Endothelial cell of umbilical vein (primary cell): ENCODE measurements around the gene C2orf76. TPM values are rescaled to one million over a fixed set of nuclear protein-coding genes. Genes with fewer than 3 reads are reported as not detected.

ENCODE experiments used
- BruUV-seq: library from RNA; stranded (reverse); fragments of 400-500 nt; replicated peaks from 2 replicates; lab custom pipeline; 2021; lab: Mats Ljungman, UMichigan
- CTCF ChIA-PET: fragments of 300-600, 350-600 bp; sonication (Branson Sonifier 250); formaldehyde crosslinking; loops from one replicate; lab custom pipeline; 2021; ENCODE audit warnings: antibody characterized with exemption, inconsistent platforms; lab: Charles Lee
- POLR2A ChIA-PET: fragments of 300-600, 350-600 bp; sonication (Branson Sonifier 250); formaldehyde crosslinking; loops from one replicate; lab custom pipeline; 2021; ENCODE audit warnings: antibody characterized with exemption, inconsistent platforms; lab: Charles Lee
- DNase-seq: peaks from one replicate; pipeline ENCODE4 v3.0.0-alpha.2; 2011; ENCODE audit warnings: low read depth, low spot score
- FAIRE-seq: peaks from 2 replicates; lab custom pipeline; 2011; peaks lifted over from hg19 to GRCh38; lab: Jason Lieb, UNC
- H2AFZ ChIP-seq: 2 replicates; pipeline ENCODE4 v1.6.0; 2012; ENCODE audit warnings: low read depth, low read length, control low read depth, inconsistent platforms
- H3K27ac ChIP-seq: 2 replicates; pipeline ENCODE4 v1.5.1; 2011; ENCODE audit warnings: low read depth, mild to moderate bottlenecking, control low read depth, low read length, moderate library complexity; ENCODE audit not compliant: insufficient read depth
- H3K27me3 ChIP-seq, 2 experiments: 2 replicates each; pipeline versions ENCODE4 v1.6.0 to v1.6.1; 2011; ENCODE audit warnings: low read length in 2 of 2, mixed read lengths in 1 of 2; ENCODE audit not compliant: control insufficient read depth in 2 of 2, insufficient read depth in 2 of 2
- H3K36me3 ChIP-seq, 2 experiments: 2 replicates in 1 of 2; 3 replicates in 1 of 2; pipeline ENCODE4 v1.5.1; 2011; ENCODE audit warnings: low read length in 2 of 2, mild to moderate bottlenecking in 1 of 2, moderate library complexity in 1 of 2; ENCODE audit not compliant: control insufficient read depth in 2 of 2, insufficient read depth in 2 of 2; ENCODE audit errors: extremely low read depth in 1 of 2
- H3K4me1 ChIP-seq: 3 replicates; pipeline ENCODE4 v1.5.1; 2011; ENCODE audit warnings: mild to moderate bottlenecking, low read length; ENCODE audit not compliant: control insufficient read depth, insufficient read depth; ENCODE audit errors: extremely low read depth
- H3K4me2 ChIP-seq: 2 replicates; pipeline ENCODE4 v1.6.1; 2011; ENCODE audit warnings: low read length, control low read depth, mixed read lengths; ENCODE audit not compliant: insufficient read depth
- H3K4me3 ChIP-seq, 3 experiments: fragments of 200-600 bp in 1 of 3; sonication (generic), shearing (Covaris generic) in 1 of 3; replicated peaks in 1 of 3; 2 replicates each; pipeline ENCODE4 v1.5.1; 2011 to 2016; ENCODE audit warnings: control low read depth in 3 of 3, low read length in 3 of 3, mild to moderate bottlenecking in 2 of 3, inconsistent platforms in 1 of 3, low read depth in 1 of 3, moderate library complexity in 1 of 3; ENCODE audit not compliant: insufficient read depth in 1 of 3
- H3K79me2 ChIP-seq: 2 replicates; pipeline ENCODE4 v1.6.0; 2012; ENCODE audit warnings: low read length, inconsistent platforms; ENCODE audit not compliant: control insufficient read depth, insufficient read depth
- H3K9ac ChIP-seq: replicated peaks from 2 replicates; pipeline ENCODE3; 2011; ENCODE audit warnings: low read length, control low read depth; ENCODE audit not compliant: insufficient read depth; ENCODE audit errors: extremely low read depth
- H3K9me1 ChIP-seq: replicated peaks from 3 replicates; pipeline ENCODE4 v1.6.0; 2011; ENCODE audit warnings: mild to moderate bottlenecking, low read length; ENCODE audit not compliant: control insufficient read depth, insufficient read depth; ENCODE audit errors: extremely low read depth
- H3K9me3 ChIP-seq: replicated peaks from 2 replicates; pipeline ENCODE4 v1.5.1; 2012; ENCODE audit warnings: low read length, inconsistent platforms; ENCODE audit not compliant: control insufficient read depth, insufficient read depth
- H4K20me1 ChIP-seq: replicated peaks from 2 replicates; pipeline ENCODE3; 2011; ENCODE audit warnings: mild to moderate bottlenecking, low read length; ENCODE audit not compliant: control insufficient read depth, insufficient read depth; ENCODE audit errors: extremely low read depth
- CTCF ChIP-seq, 2 donors: IDR thresholded peaks; 1 replicate in 1 of 2; 2 replicates in 1 of 2; pipeline ENCODE4 v1.5.1; 2011; ENCODE audit warnings: low read length in 2 of 2, mild to moderate bottlenecking in 2 of 2, moderate library complexity in 2 of 2, control low read depth in 1 of 2, inconsistent platforms in 1 of 2, low read depth in 1 of 2; ENCODE audit not compliant: insufficient read depth in 1 of 2; ENCODE audit errors: extremely low read depth in 1 of 2
- EZH2 ChIP-seq: IDR thresholded peaks from 2 replicates; pipeline ENCODE4 v1.6.1; 2012; ENCODE audit warnings: borderline replicate concordance, low read depth, mild to moderate bottlenecking, moderate library complexity, low read length, inconsistent platforms; ENCODE audit not compliant: severe bottlenecking
- FOS ChIP-seq: IDR thresholded peaks from 2 replicates; pipeline ENCODE4 v1.6.1; 2011; ENCODE audit warnings: mild to moderate bottlenecking, low read length, moderate library complexity, borderline replicate concordance; ENCODE audit not compliant: insufficient read depth
- GATA2 ChIP-seq: IDR thresholded peaks from 2 replicates; pipeline ENCODE4 v1.7.0; 2011; ENCODE audit warnings: low read depth, mild to moderate bottlenecking, moderate library complexity, mixed read lengths, low read length; ENCODE audit not compliant: insufficient read length, insufficient read depth
- JUN ChIP-seq: IDR thresholded peaks from 2 replicates; pipeline ENCODE4 v1.6.1; 2011; ENCODE audit warnings: borderline replicate concordance, low read depth; ENCODE audit not compliant: insufficient read length, insufficient read depth
- MAX ChIP-seq: IDR thresholded peaks from 2 replicates; pipeline ENCODE4 v1.6.1; 2011; ENCODE audit not compliant: insufficient read depth, insufficient read length
- MYC ChIP-seq: IDR thresholded peaks from one replicate; pipeline ENCODE4 v1.6.1; 2011; ENCODE audit warnings: mild to moderate bottlenecking, low read depth, low read length
- POLR2A ChIP-seq: IDR thresholded peaks from 2 replicates; pipeline ENCODE4 v1.6.1; 2012; ENCODE audit warnings: low read depth, mild to moderate bottlenecking, control low read depth, low read length
- POLR2AphosphoS5 ChIP-seq: IDR thresholded peaks from 2 replicates; pipeline ENCODE4 v1.6.1; 2012; ENCODE audit warnings: low read depth, mild to moderate bottlenecking, control low read depth, low read length, moderate library complexity; ENCODE audit not compliant: insufficient read depth
- dilution Hi-C: fragments of 300-500 bp; cut with MboI; formaldehyde crosslinking; loops from one replicate; pipeline ENCODE4 v1.15.0; 2019; ENCODE audit warnings: low sequenced_read_pairs; ENCODE audit not compliant: extremely low pct_ligation_motif_present
- intact Hi-C: fragments of 100-400 bp; cut with micrococcal nuclease; formaldehyde crosslinking; loops from one replicate; pipeline ENCODE4 v1.10.0; 2022
- polyA plus RNA-seq, 4 experiments: library from polyadenylated mRNA; depleted of rRNA in 3 of 4; stranded (reverse) in 3 of 4; unstranded in 1 of 4; fragments of >200 nt; gene quantifications; 2 replicates each; pipeline versions ENCODE4 v1.2.1 to v1.2.3, GENCODE V29; 2011 to 2012; ENCODE audit warnings: missing spikeins in 1 of 4
- total RNA-seq: library from RNA; stranded (reverse); gene quantifications from 2 replicates; pipeline ENCODE4 v1.2.3, GENCODE V29; 2021

The C2orf76 gene
- total and polyA plus RNA-seq, 2 donors (not counting 3 experiments of a cell fraction or from before 2014, with no cell fraction given) = 7.4 to 12.1 TPM

GRCh38 chr2:119397196-119397595 lies 30.6 kb upstream of the C2orf76 start:
- intact Hi-C loops = no loop called here
- H3K79me2 ChIP-seq = no peaks in the 10 kb centered on the region
- no peak overlapping the region for H3K9ac ChIP-seq
- H2AFZ ChIP-seq = no peak overlapping the region
- TF ChIP-seq POLR2AphosphoS5 = no peak
- no peak for TF ChIP-seq MAX
- no peak for TF ChIP-seq EZH2
- TF ChIP-seq MYC = no peak
- TF ChIP-seq FOS = no peak
- no peak for TF ChIP-seq POLR2A
- no peak for TF ChIP-seq JUN
- no peak for TF ChIP-seq GATA2
- no peak for TF ChIP-seq CTCF (IDR thresholded peaks at IDR 0.05; ENCODE audit: extremely low read depth in 1 of 2, insufficient read depth in 1 of 2, low read depth in 1 of 2, low read length in 2 of 2)
- ChIA-PET POLR2A (no interaction called here), CTCF (interaction anchor here (0.9 kb wide), 1 partner anchor 10 kb away, joined by 3 read pairs; no protein-coding TSS in a partner anchor)
- DNase-seq (no peak), FAIRE-seq (no peak)
- no peaks in the 10 kb centered on the region for H3K36me3 ChIP-seq
- no peak overlapping the region for H3K4me3 ChIP-seq
- dilution Hi-C loops = no loop called here
- no peaks in the 10 kb centered on the region for H3K9me1 ChIP-seq
- H3K4me1 ChIP-seq = no peaks in the 10 kb centered on the region
- no peak overlapping the region for H3K4me2 ChIP-seq
- no peaks in the 10 kb centered on the region for H3K9me3 ChIP-seq
- BruUV-seq = no TSS peak
- H3K27ac ChIP-seq = no peak overlapping the region
- no peaks in the 10 kb centered on the region for H4K20me1 ChIP-seq
- H3K27me3 ChIP-seq = no peaks in the 10 kb centered on the region
